Endothelial cell of umbilical vein (primary cell): ENCODE measurements around the gene NEK6. TPM values are rescaled to one million over a fixed set of nuclear protein-coding genes. Genes with fewer than 3 reads are reported as not detected.

Experiments used
- BruUV-seq: library from RNA; stranded (reverse); fragments of 400-500 nt; replicated peaks from 2 replicates; lab custom pipeline; 2021; lab: Mats Ljungman, UMichigan
- CTCF ChIA-PET: fragments of 300-600, 350-600 bp; sonication (Branson Sonifier 250); formaldehyde crosslinking; loops from one replicate; lab custom pipeline; 2021; ENCODE audit warnings: antibody characterized with exemption, inconsistent platforms; lab: Charles Lee
- POLR2A ChIA-PET: fragments of 300-600, 350-600 bp; sonication (Branson Sonifier 250); formaldehyde crosslinking; loops from one replicate; lab custom pipeline; 2021; ENCODE audit warnings: antibody characterized with exemption, inconsistent platforms; lab: Charles Lee
- DNase-seq: peaks from one replicate; pipeline ENCODE4 v3.0.0-alpha.2; 2011; ENCODE audit warnings: low read depth, low spot score
- FAIRE-seq: peaks from 2 replicates; lab custom pipeline; 2011; peaks lifted over from hg19 to GRCh38; lab: Jason Lieb, UNC
- H2AFZ ChIP-seq: 2 replicates; pipeline ENCODE4 v1.6.0; 2012; ENCODE audit warnings: low read depth, low read length, control low read depth, inconsistent platforms
- H3K27ac ChIP-seq: 2 replicates; pipeline ENCODE4 v1.5.1; 2011; ENCODE audit warnings: low read depth, mild to moderate bottlenecking, control low read depth, low read length, moderate library complexity; ENCODE audit not compliant: insufficient read depth
- H3K27me3 ChIP-seq, 2 experiments: 2 replicates each; pipeline versions ENCODE4 v1.6.0 to v1.6.1; 2011; ENCODE audit warnings: low read length in 2 of 2, mixed read lengths in 1 of 2; ENCODE audit not compliant: control insufficient read depth in 2 of 2, insufficient read depth in 2 of 2
- H3K36me3 ChIP-seq, 2 experiments: 2 replicates in 1 of 2; 3 replicates in 1 of 2; pipeline ENCODE4 v1.5.1; 2011; ENCODE audit warnings: low read length in 2 of 2, mild to moderate bottlenecking in 1 of 2, moderate library complexity in 1 of 2; ENCODE audit not compliant: control insufficient read depth in 2 of 2, insufficient read depth in 2 of 2; ENCODE audit errors: extremely low read depth in 1 of 2
- H3K4me1 ChIP-seq: 3 replicates; pipeline ENCODE4 v1.5.1; 2011; ENCODE audit warnings: mild to moderate bottlenecking, low read length; ENCODE audit not compliant: control insufficient read depth, insufficient read depth; ENCODE audit errors: extremely low read depth
- H3K4me2 ChIP-seq: 2 replicates; pipeline ENCODE4 v1.6.1; 2011; ENCODE audit warnings: low read length, control low read depth, mixed read lengths; ENCODE audit not compliant: insufficient read depth
- H3K4me3 ChIP-seq, 3 experiments: fragments of 200-600 bp in 1 of 3; sonication (generic), shearing (Covaris generic) in 1 of 3; replicated peaks in 1 of 3; 2 replicates each; pipeline ENCODE4 v1.5.1; 2011 to 2016; ENCODE audit warnings: control low read depth in 3 of 3, low read length in 3 of 3, mild to moderate bottlenecking in 2 of 3, inconsistent platforms in 1 of 3, low read depth in 1 of 3, moderate library complexity in 1 of 3; ENCODE audit not compliant: insufficient read depth in 1 of 3
- H3K79me2 ChIP-seq: 2 replicates; pipeline ENCODE4 v1.6.0; 2012; ENCODE audit warnings: low read length, inconsistent platforms; ENCODE audit not compliant: control insufficient read depth, insufficient read depth
- H3K9ac ChIP-seq: replicated peaks from 2 replicates; pipeline ENCODE3; 2011; ENCODE audit warnings: low read length, control low read depth; ENCODE audit not compliant: insufficient read depth; ENCODE audit errors: extremely low read depth
- H3K9me1 ChIP-seq: replicated peaks from 3 replicates; pipeline ENCODE4 v1.6.0; 2011; ENCODE audit warnings: mild to moderate bottlenecking, low read length; ENCODE audit not compliant: control insufficient read depth, insufficient read depth; ENCODE audit errors: extremely low read depth
- H3K9me3 ChIP-seq: replicated peaks from 2 replicates; pipeline ENCODE4 v1.5.1; 2012; ENCODE audit warnings: low read length, inconsistent platforms; ENCODE audit not compliant: control insufficient read depth, insufficient read depth
- H4K20me1 ChIP-seq: replicated peaks from 2 replicates; pipeline ENCODE3; 2011; ENCODE audit warnings: mild to moderate bottlenecking, low read length; ENCODE audit not compliant: control insufficient read depth, insufficient read depth; ENCODE audit errors: extremely low read depth
- EZH2 ChIP-seq: IDR thresholded peaks from 2 replicates; pipeline ENCODE4 v1.6.1; 2012; ENCODE audit warnings: borderline replicate concordance, low read depth, mild to moderate bottlenecking, moderate library complexity, low read length, inconsistent platforms; ENCODE audit not compliant: severe bottlenecking
- FOS ChIP-seq: IDR thresholded peaks from 2 replicates; pipeline ENCODE4 v1.6.1; 2011; ENCODE audit warnings: mild to moderate bottlenecking, low read length, moderate library complexity, borderline replicate concordance; ENCODE audit not compliant: insufficient read depth
- GATA2 ChIP-seq: IDR thresholded peaks from 2 replicates; pipeline ENCODE4 v1.7.0; 2011; ENCODE audit warnings: low read depth, mild to moderate bottlenecking, moderate library complexity, mixed read lengths, low read length; ENCODE audit not compliant: insufficient read length, insufficient read depth
- JUN ChIP-seq: IDR thresholded peaks from 2 replicates; pipeline ENCODE4 v1.6.1; 2011; ENCODE audit warnings: borderline replicate concordance, low read depth; ENCODE audit not compliant: insufficient read length, insufficient read depth
- MYC ChIP-seq: IDR thresholded peaks from one replicate; pipeline ENCODE4 v1.6.1; 2011; ENCODE audit warnings: mild to moderate bottlenecking, low read depth, low read length
- POLR2A ChIP-seq: IDR thresholded peaks from 2 replicates; pipeline ENCODE4 v1.6.1; 2012; ENCODE audit warnings: low read depth, mild to moderate bottlenecking, control low read depth, low read length
- POLR2AphosphoS5 ChIP-seq: IDR thresholded peaks from 2 replicates; pipeline ENCODE4 v1.6.1; 2012; ENCODE audit warnings: low read depth, mild to moderate bottlenecking, control low read depth, low read length, moderate library complexity; ENCODE audit not compliant: insufficient read depth
- dilution Hi-C: fragments of 300-500 bp; cut with MboI; formaldehyde crosslinking; loops from one replicate; pipeline ENCODE4 v1.15.0; 2019; ENCODE audit warnings: low sequenced_read_pairs; ENCODE audit not compliant: extremely low pct_ligation_motif_present
- intact Hi-C: fragments of 100-400 bp; cut with micrococcal nuclease; formaldehyde crosslinking; loops from one replicate; pipeline ENCODE4 v1.10.0; 2022
- polyA plus RNA-seq, 4 experiments: library from polyadenylated mRNA; depleted of rRNA in 3 of 4; stranded (reverse) in 3 of 4; unstranded in 1 of 4; fragments of >200 nt; gene quantifications; 2 replicates each; pipeline versions ENCODE4 v1.2.1 to v1.2.3, GENCODE V29; 2011 to 2012; ENCODE audit warnings: missing spikeins in 1 of 4
- total RNA-seq: library from RNA; stranded (reverse); gene quantifications from 2 replicates; pipeline ENCODE4 v1.2.3, GENCODE V29; 2021
- TF ChIP-seq, protein P1 (sequence below), 2 donors: IDR thresholded peaks; 1 replicate in 1 of 2; 2 replicates in 1 of 2; pipeline ENCODE4 v1.5.1; 2011; ENCODE audit warnings: low read length in 2 of 2, mild to moderate bottlenecking in 2 of 2, moderate library complexity in 2 of 2, control low read depth in 1 of 2, inconsistent platforms in 1 of 2, low read depth in 1 of 2; ENCODE audit not compliant: insufficient read depth in 1 of 2; ENCODE audit errors: extremely low read depth in 1 of 2
- TF ChIP-seq, protein P2 (sequence below): IDR thresholded peaks from 2 replicates; pipeline ENCODE4 v1.6.1; 2011; ENCODE audit not compliant: insufficient read depth, insufficient read length

NEK6 gene
- total and polyA plus RNA-seq, 2 donors (not counting 3 experiments of a cell fraction or from before 2014, with no cell fraction given): 64.3 to 67.1 TPM

DNA sequence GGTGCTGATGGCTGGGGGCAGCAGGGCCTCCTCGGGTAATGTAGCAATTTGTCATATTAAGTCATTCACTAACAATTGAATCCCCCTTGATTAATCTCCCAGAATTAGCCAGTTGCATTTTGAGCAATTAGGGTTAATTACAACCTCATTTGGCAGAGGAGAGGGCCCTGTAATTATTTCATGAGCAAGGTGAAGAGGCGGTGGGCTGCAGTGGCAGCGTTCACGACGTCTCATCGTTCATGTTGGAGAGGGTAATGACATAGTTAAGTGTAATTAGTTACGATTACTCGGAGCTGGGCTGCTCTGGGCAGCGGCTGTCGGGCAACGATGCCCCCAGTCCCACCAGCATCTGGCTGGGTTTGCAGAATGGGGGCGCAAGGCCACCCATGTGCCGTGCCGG, 46.0 kb downstream of the NEK6 start:
- CTCF ChIA-PET: interaction anchor here (0.5 to 4.7 kb wide), 2 partner anchors 171 to 883 kb away, joined by 3 to 29 read pairs; no protein-coding TSS in a partner anchor
- Histone ChIP-seq H3K36me3 (peaks cover 5 to 19% of the 10 kb centered on the region in 2 experiments), H3K4me1 (peaks cover 34% of the 10 kb centered on the region), H3K4me2 (no peak overlapping the region), H3K27me3 (no peaks in the 10 kb centered on the region), H4K20me1 (no peaks in the 10 kb centered on the region), H3K9ac (no peak overlapping the region), H3K4me3 (no peak overlapping the region), H3K79me2 (peaks cover 52% of the 10 kb centered on the region), H3K9me1 (no peaks in the 10 kb centered on the region), H2AFZ (no peak overlapping the region), H3K9me3 (no peaks in the 10 kb centered on the region), H3K27ac (no peak overlapping the region)
- no peak for TF ChIP-seq POLR2A
- TF ChIP-seq, protein P1, sequence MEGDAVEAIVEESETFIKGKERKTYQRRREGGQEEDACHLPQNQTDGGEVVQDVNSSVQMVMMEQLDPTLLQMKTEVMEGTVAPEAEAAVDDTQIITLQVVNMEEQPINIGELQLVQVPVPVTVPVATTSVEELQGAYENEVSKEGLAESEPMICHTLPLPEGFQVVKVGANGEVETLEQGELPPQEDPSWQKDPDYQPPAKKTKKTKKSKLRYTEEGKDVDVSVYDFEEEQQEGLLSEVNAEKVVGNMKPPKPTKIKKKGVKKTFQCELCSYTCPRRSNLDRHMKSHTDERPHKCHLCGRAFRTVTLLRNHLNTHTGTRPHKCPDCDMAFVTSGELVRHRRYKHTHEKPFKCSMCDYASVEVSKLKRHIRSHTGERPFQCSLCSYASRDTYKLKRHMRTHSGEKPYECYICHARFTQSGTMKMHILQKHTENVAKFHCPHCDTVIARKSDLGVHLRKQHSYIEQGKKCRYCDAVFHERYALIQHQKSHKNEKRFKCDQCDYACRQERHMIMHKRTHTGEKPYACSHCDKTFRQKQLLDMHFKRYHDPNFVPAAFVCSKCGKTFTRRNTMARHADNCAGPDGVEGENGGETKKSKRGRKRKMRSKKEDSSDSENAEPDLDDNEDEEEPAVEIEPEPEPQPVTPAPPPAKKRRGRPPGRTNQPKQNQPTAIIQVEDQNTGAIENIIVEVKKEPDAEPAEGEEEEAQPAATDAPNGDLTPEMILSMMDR (IDR thresholded peaks at IDR 0.05; ENCODE audit: extremely low read depth in 1 of 2, insufficient read depth in 1 of 2, low read depth in 1 of 2, low read length in 2 of 2): no peak
- TF ChIP-seq, protein P2, sequence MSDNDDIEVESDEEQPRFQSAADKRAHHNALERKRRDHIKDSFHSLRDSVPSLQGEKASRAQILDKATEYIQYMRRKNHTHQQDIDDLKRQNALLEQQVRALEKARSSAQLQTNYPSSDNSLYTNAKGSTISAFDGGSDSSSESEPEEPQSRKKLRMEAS: no peak
- no peak for TF ChIP-seq EZH2
- no peak for TF ChIP-seq JUN
- TF ChIP-seq FOS: no peak
- TF ChIP-seq POLR2AphosphoS5: no peak
- no peak for TF ChIP-seq MYC
- TF ChIP-seq GATA2: no peak
- DNase-seq (no peak), FAIRE-seq (no peak)
- BruUV-seq: no TSS peak
- POLR2A ChIA-PET: no interaction called here
- dilution Hi-C loops: loop anchor here (25.0 kb wide), 1 partner anchor 91 kb away; no protein-coding TSS in a partner anchor
- intact Hi-C loops: no loop called here
